ENCODE measurements around the gene FAM117B.

FAM117B gene

GRCh38 chr2:202716953-202717597 is 82.3 kb downstream of the FAM117B start:
- TF ChIP-seq TAF1 (IDR thresholded peaks at IDR 0.05; ENCODE audit: borderline replicate concordance, insufficient read depth, low read length) (no peak), SIN3A (IDR thresholded peaks at IDR 0.05; ENCODE audit: borderline replicate concordance, insufficient read depth, low read length) (no peak)

GRCh38 chr2:202717598-202718310 is 83.0 kb downstream of the FAM117B start:
- no peak for TF ChIP-seq REST (IDR thresholded peaks at IDR 0.05; ENCODE audit: insufficient read depth in 1 of 2, low read depth in 2 of 2, low read length in 2 of 2)

GRCh38 chr2:202718614-202719013 is 83.8 kb downstream of the FAM117B start:
- TF ChIP-seq REST (IDR thresholded peaks at IDR 0.05; ENCODE audit: insufficient read depth in 1 of 2, low read depth in 2 of 2, low read length in 2 of 2) (no peak), TAF1 (IDR thresholded peaks at IDR 0.05; ENCODE audit: borderline replicate concordance, insufficient read depth, low read length) (no peak), POLR2AphosphoS5 (IDR thresholded peaks at IDR 0.05; ENCODE audit: low read depth, low read length) (no peak), SIN3A (IDR thresholded peaks at IDR 0.05; ENCODE audit: borderline replicate concordance, insufficient read depth, low read length) (no peak), FOXP2 (optimal IDR thresholded peaks at IDR 0.05; ENCODE audit: borderline replicate concordance, extremely low read depth, extremely low read length, insufficient read depth) (no peak)

- TF ChIP-seq REST (IDR thresholded peaks at IDR 0.05; ENCODE audit: insufficient read depth in 1 of 2, low read depth in 2 of 2, low read length in 2 of 2) (no peak), FOXP2 (optimal IDR thresholded peaks at IDR 0.05; ENCODE audit: borderline replicate concordance, extremely low read depth, extremely low read length, insufficient read depth) (no peak), POLR2AphosphoS5 (IDR thresholded peaks at IDR 0.05; ENCODE audit: low read depth, low read length) (no peak), SIN3A (IDR thresholded peaks at IDR 0.05; ENCODE audit: borderline replicate concordance, insufficient read depth, low read length) (no peak), TAF1 (IDR thresholded peaks at IDR 0.05; ENCODE audit: borderline replicate concordance, insufficient read depth, low read length) (no peak)
Measured at GRCh38 chr2:202720226-202720625, 85.5 kb downstream of the FAM117B start.

- TF ChIP-seq TAF1 (IDR thresholded peaks at IDR 0.05; ENCODE audit: borderline replicate concordance, insufficient read depth, low read length), result no peak
Measured at GRCh38 chr2:202721621-202722020, 86.9 kb downstream of the FAM117B start.

GRCh38 chr2:202723746-202724145 is 89.0 kb downstream of the FAM117B start:
- TF ChIP-seq POLR2AphosphoS5 (IDR thresholded peaks at IDR 0.05; ENCODE audit: low read depth, low read length) (no peak), REST (IDR thresholded peaks at IDR 0.05; ENCODE audit: insufficient read depth in 1 of 2, low read depth in 2 of 2, low read length in 2 of 2) (no peak), FOXP2 (optimal IDR thresholded peaks at IDR 0.05; ENCODE audit: borderline replicate concordance, extremely low read depth, extremely low read length, insufficient read depth) (no peak), TAF1 (IDR thresholded peaks at IDR 0.05; ENCODE audit: borderline replicate concordance, insufficient read depth, low read length) (no peak), SIN3A (IDR thresholded peaks at IDR 0.05; ENCODE audit: borderline replicate concordance, insufficient read depth, low read length) (no peak)

Data from PFSK-1 (cell line).